SK-N-SH (cell line): ENCODE data around the gene RNF180. TPM values are rescaled to one million over a fixed set of nuclear protein-coding genes. Genes with fewer than 3 reads are reported as not detected.

Experiments used
- CTCF ChIA-PET: fragments of 300-600, 350-600 bp; formaldehyde crosslinking; extraction: SDS; loops from one replicate; lab custom pipeline; 2021; lab: Yijun Ruan, JAX
- POLR2A ChIA-PET: fragments of 350-600 bp; sonication (Branson Sonifier 250); formaldehyde crosslinking; extraction: SDS; loops from one replicate; lab custom pipeline; 2020; ENCODE audit warnings: antibody characterized with exemption, inconsistent platforms; lab: Yijun Ruan, JAX
- DNase-seq: peaks from one replicate; pipeline ENCODE4 v3.0.0; 2012
- H2AFZ ChIP-seq: fragments of 200-600 bp; sonication (generic); 2 replicates; pipeline ENCODE4 v1.8.1; 2016; ENCODE audit warnings: antibody characterized with exemption, mild to moderate bottlenecking, low read depth
- H3F3A ChIP-seq: fragments of 200-600 bp; sonication (generic); replicated peaks from 2 replicates; pipeline ENCODE3; 2016; ENCODE audit warnings: antibody characterized with exemption, mild to moderate bottlenecking; ENCODE audit not compliant: insufficient read depth
- H3K27ac ChIP-seq, 2 experiments: fragments of 200-500 bp in 1 of 2; fragments of 200-600 bp in 1 of 2; sonication (Bioruptor generic) in 1 of 2; sonication (generic), shearing (Covaris generic) in 1 of 2; 2 replicates each; pipeline versions ENCODE4 v1.5.1 to v1.6.1; 2014 to 2016; ENCODE audit warnings: low read depth in 2 of 2, inconsistent platforms in 1 of 2, low read length in 1 of 2, mild to moderate bottlenecking in 1 of 2, mixed read lengths in 1 of 2
- H3K27me3 ChIP-seq: fragments of 200-600 bp; sonication (generic), shearing (Covaris generic); 2 replicates; pipeline ENCODE4 v1.6.1; 2016; ENCODE audit warnings: mixed run types; ENCODE audit not compliant: insufficient read depth
- H3K36me3 ChIP-seq, 2 experiments: fragments of 200-500 bp in 1 of 2; fragments of 200-600 bp in 1 of 2; sonication (Bioruptor generic) in 1 of 2; sonication (generic) in 1 of 2; replicated peaks in 1 of 2; 2 replicates each; pipeline versions ENCODE3 to v1.5.1; 2014 to 2016; ENCODE audit warnings: low read length in 1 of 2, mild to moderate bottlenecking in 1 of 2; ENCODE audit not compliant: insufficient read depth in 2 of 2, control insufficient read depth in 1 of 2
- H3K4me1 ChIP-seq, 2 experiments: fragments of 200-500 bp in 1 of 2; fragments of 200-600 bp in 1 of 2; sonication (Bioruptor generic) in 1 of 2; sonication (generic), shearing (Covaris generic) in 1 of 2; 2 replicates each; pipeline versions ENCODE4 v1.5.1 to v1.6.1; 2014 to 2016; ENCODE audit warnings: low read depth in 1 of 2, low read length in 1 of 2, mixed run types in 1 of 2; ENCODE audit not compliant: insufficient read depth in 2 of 2, control insufficient read depth in 1 of 2
- H3K4me2 ChIP-seq: fragments of 200-600 bp; sonication (generic), shearing (Covaris generic); 2 replicates; pipeline ENCODE4 v1.6.1; 2017; ENCODE audit warnings: mixed run types
- H3K4me3 ChIP-seq, 2 experiments: fragments of 200-500 bp in 1 of 2; fragments of 200-600 bp in 1 of 2; sonication (Bioruptor generic) in 1 of 2; sonication (generic), shearing (Covaris generic) in 1 of 2; 2 replicates each; pipeline versions ENCODE4 v1.5.1 to v1.8.1; 2014 to 2016; ENCODE audit warnings: low read depth in 2 of 2, inconsistent platforms in 1 of 2, low read length in 1 of 2, mild to moderate bottlenecking in 1 of 2, mixed read lengths in 1 of 2, moderate library complexity in 1 of 2
- H3K79me2 ChIP-seq: fragments of 200-600 bp; sonication (generic); 2 replicates; pipeline ENCODE4 v1.8.1; 2017; ENCODE audit warnings: mild to moderate bottlenecking; ENCODE audit not compliant: insufficient read depth
- H3K9ac ChIP-seq: fragments of 200-600 bp; sonication (generic); 2 replicates; pipeline ENCODE4 v1.6.1; 2017; ENCODE audit warnings: mixed run types
- H3K9me2 ChIP-seq: fragments of 200-600 bp; sonication (generic); 2 replicates; pipeline ENCODE4 v1.6.1; 2017; ENCODE audit warnings: mixed run types
- H3K9me3 ChIP-seq: fragments of 200-600 bp; sonication (generic); 2 replicates; pipeline ENCODE4 v1.6.1; 2017; ENCODE audit warnings: mixed run types, mild to moderate bottlenecking, moderate library complexity
- H4K20me1 ChIP-seq: fragments of 200-600 bp; sonication (generic); 2 replicates; pipeline ENCODE4 v1.6.1; 2017; ENCODE audit warnings: mild to moderate bottlenecking, mixed run types; ENCODE audit not compliant: insufficient read depth
- CHD2 ChIP-seq: fragments of 150-350 bp; IDR thresholded peaks from 2 replicates; pipeline ENCODE4 v1.6.1; 2018; ENCODE audit warnings: low read length; ENCODE audit not compliant: partially characterized antibody
- EP300 ChIP-seq, 2 experiments: IDR thresholded peaks; 2 replicates each; pipeline versions ENCODE4 v1.4.0 to v1.6.1; 2012; ENCODE audit warnings: borderline replicate concordance in 1 of 2, low read depth in 1 of 2, low read length in 1 of 2
- FOSL2 ChIP-seq: IDR thresholded peaks from 2 replicates; pipeline ENCODE4 v1.4.0; 2012; ENCODE audit warnings: low read depth, mild to moderate bottlenecking, moderate library complexity, borderline replicate concordance
- GABPA ChIP-seq: IDR thresholded peaks from 2 replicates; pipeline ENCODE4 v1.4.0; 2012; ENCODE audit warnings: low read depth, mild to moderate bottlenecking
- JUND ChIP-seq: IDR thresholded peaks from 2 replicates; pipeline ENCODE4 v1.4.0; 2012
- MAX ChIP-seq: IDR thresholded peaks from 2 replicates; pipeline ENCODE4 v1.4.0; 2012; ENCODE audit warnings: low read depth
- MXI1 ChIP-seq: IDR thresholded peaks from 2 replicates; pipeline ENCODE4 v1.6.1; 2012; ENCODE audit warnings: mild to moderate bottlenecking, low read depth, low read length, improper control_type of control experiment
- NFIC ChIP-seq: IDR thresholded peaks from 2 replicates; pipeline ENCODE4 v1.4.0; 2012; ENCODE audit warnings: borderline replicate concordance
- NRF1 ChIP-seq: IDR thresholded peaks from 2 replicates; pipeline ENCODE4 v1.6.1; 2012; ENCODE audit warnings: low read depth, mild to moderate bottlenecking, low read length
- POLR2AphosphoS5 ChIP-seq: IDR thresholded peaks from 2 replicates; pipeline ENCODE4 v1.6.1; 2012; ENCODE audit warnings: low read depth, low read length
- RCOR1 ChIP-seq: fragments of 150-350 bp; IDR thresholded peaks from 2 replicates; pipeline ENCODE4 v1.6.1; 2017; ENCODE audit warnings: antibody characterized with exemption, low read length
- REST ChIP-seq: IDR thresholded peaks from 2 replicates; pipeline ENCODE4 v1.6.1; 2012; ENCODE audit warnings: mild to moderate bottlenecking, low read depth, low read length, moderate library complexity
- RFX5 ChIP-seq: IDR thresholded peaks from 2 replicates; pipeline ENCODE4 v1.6.1; 2012; ENCODE audit warnings: mild to moderate bottlenecking, improper control_type of control experiment, low read length
- RXRA ChIP-seq: IDR thresholded peaks from 2 replicates; pipeline ENCODE4 v1.4.0; 2012; ENCODE audit warnings: low read depth, mild to moderate bottlenecking, borderline replicate concordance
- SIN3A ChIP-seq: IDR thresholded peaks from 2 replicates; pipeline ENCODE4 v1.6.1; 2012; ENCODE audit warnings: low read depth, mild to moderate bottlenecking, low read length, moderate library complexity, borderline replicate concordance
- SMC3 ChIP-seq: IDR thresholded peaks from 2 replicates; pipeline ENCODE4 v1.6.1; 2012; ENCODE audit warnings: low read depth, low read length, improper control_type of control experiment
- TCF12 ChIP-seq: IDR thresholded peaks from 2 replicates; pipeline ENCODE4 v1.4.0; 2012
- USF1 ChIP-seq: IDR thresholded peaks from 2 replicates; pipeline ENCODE4 v1.4.0; 2012; ENCODE audit warnings: low read depth, borderline replicate concordance
- WGBS: methylation state at CpG from one replicate; pipeline ENCODE4 v1.1.6; 2017; ENCODE audit warnings: low lambda C conversion rate; 5-methylcytosine and 5-hydroxymethylcytosine counted together
- polyA plus RNA-seq, 3 experiments: library from polyadenylated mRNA; depleted of rRNA; stranded (reverse); fragments of >200 nt; gene quantifications; 2 replicates each; pipeline ENCODE4 v1.2.3, GENCODE V29; 2012

The RNF180 gene
- polyA plus RNA-seq, 1 of the 3 experiments (the other 2 are of a cell fraction), result 0.02 TPM

GRCh38 chr5:64318175-64318574 lies 152.5 kb downstream of the RNF180 start:
- Histone ChIP-seq H3F3A (no peaks in the 10 kb centered on the region), H2AFZ (no peak overlapping the region), H3K79me2 (no peaks in the 10 kb centered on the region), H3K4me3 (no peak overlapping the region), H3K27me3 (no peaks in the 10 kb centered on the region), H3K9me3 (no peaks in the 10 kb centered on the region), H3K9ac (no peak overlapping the region), H3K27ac (no peak overlapping the region), H3K4me2 (no peak overlapping the region), H3K36me3 (no peaks in the 10 kb centered on the region), H3K4me1 (no peaks in the 10 kb centered on the region), H4K20me1 (no peaks in the 10 kb centered on the region), H3K9me2 (no peaks in the 10 kb centered on the region)
- CTCF ChIA-PET, result no interaction called here
- no peak for TF ChIP-seq NFIC
- TF ChIP-seq CHD2, result no peak
- no peak for TF ChIP-seq FOSL2
- no peak for TF ChIP-seq JUND
- no peak for TF ChIP-seq SIN3A
- no peak for TF ChIP-seq GABPA
- no peak for TF ChIP-seq RXRA
- no peak for TF ChIP-seq SMC3
- no peak for TF ChIP-seq NRF1
- TF ChIP-seq TCF12, result no peak
- no peak for TF ChIP-seq EP300 (IDR thresholded peaks at IDR 0.05; ENCODE audit: borderline replicate concordance in 1 of 2, low read depth in 1 of 2, low read length in 1 of 2)
- TF ChIP-seq RFX5, result no peak
- TF ChIP-seq USF1, result no peak
- no peak for TF ChIP-seq MAX
- TF ChIP-seq REST, result no peak
- TF ChIP-seq MXI1, result no peak
- TF ChIP-seq POLR2AphosphoS5, result no peak
- no peak for TF ChIP-seq RCOR1
- POLR2A ChIA-PET, result no interaction called here
- DNase-seq, result no peak
- 2% methylated on average over 1 of the region's 1 CpG for WGBS
